ENCODE data around the gene SYNE2. TPM values are rescaled to one million over a fixed set of nuclear protein-coding genes. Genes with fewer than 3 reads are reported as not detected.
"Not testable (repeated sequence)": the region's sequence is repeated elsewhere in the genome, so short reads cannot be mapped to it uniquely, and the experiment has no call there.

The SYNE2 gene
- total RNA-seq, 1 donor from 2014 or later, result 518 TPM

GRCh38 chr14:64159588-64159987 lies 306.8 kb downstream of the SYNE2 start:
- DNase-seq (ENCODE audit: low spot score in 2 of 2), result no peak
- Histone ChIP-seq H3K36me3 (peaks cover 23 to 83% of the 10 kb centered on the region in 2 donors), H3K4me3 (no peak overlapping the region), H3K9me3 (no peaks in the 10 kb centered on the region), H3K27me3 (no peaks in the 10 kb centered on the region), H3K27ac (no peak overlapping the region), H3K4me1 (no peaks in the 10 kb centered on the region)
- intact Hi-C loops (cut with DNase I), result no loop called here
- TF ChIP-seq, protein P1, sequence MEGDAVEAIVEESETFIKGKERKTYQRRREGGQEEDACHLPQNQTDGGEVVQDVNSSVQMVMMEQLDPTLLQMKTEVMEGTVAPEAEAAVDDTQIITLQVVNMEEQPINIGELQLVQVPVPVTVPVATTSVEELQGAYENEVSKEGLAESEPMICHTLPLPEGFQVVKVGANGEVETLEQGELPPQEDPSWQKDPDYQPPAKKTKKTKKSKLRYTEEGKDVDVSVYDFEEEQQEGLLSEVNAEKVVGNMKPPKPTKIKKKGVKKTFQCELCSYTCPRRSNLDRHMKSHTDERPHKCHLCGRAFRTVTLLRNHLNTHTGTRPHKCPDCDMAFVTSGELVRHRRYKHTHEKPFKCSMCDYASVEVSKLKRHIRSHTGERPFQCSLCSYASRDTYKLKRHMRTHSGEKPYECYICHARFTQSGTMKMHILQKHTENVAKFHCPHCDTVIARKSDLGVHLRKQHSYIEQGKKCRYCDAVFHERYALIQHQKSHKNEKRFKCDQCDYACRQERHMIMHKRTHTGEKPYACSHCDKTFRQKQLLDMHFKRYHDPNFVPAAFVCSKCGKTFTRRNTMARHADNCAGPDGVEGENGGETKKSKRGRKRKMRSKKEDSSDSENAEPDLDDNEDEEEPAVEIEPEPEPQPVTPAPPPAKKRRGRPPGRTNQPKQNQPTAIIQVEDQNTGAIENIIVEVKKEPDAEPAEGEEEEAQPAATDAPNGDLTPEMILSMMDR (IDR thresholded peaks at IDR 0.05), result no peak

DNA sequence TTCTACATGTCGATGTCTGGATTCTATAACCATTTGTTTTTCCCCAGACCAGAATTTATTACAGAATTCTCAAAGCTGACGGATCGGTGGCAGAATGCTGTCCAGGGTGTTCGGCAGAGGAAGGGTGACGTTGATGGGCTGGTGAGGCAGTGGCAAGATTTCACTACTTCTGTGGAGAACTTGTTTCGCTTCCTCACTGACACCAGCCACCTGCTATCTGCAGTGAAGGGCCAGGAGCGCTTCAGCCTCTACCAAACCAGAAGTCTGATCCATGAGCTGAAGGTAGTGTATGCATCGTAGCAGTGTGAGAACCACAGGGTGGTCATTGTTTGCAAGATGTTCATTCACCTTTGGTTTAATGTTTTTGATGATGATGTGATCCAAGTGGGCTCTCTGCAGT lies 317.4 kb downstream of the SYNE2 start:
- intact Hi-C loops (cut with DNase I), result no loop called here
- Histone ChIP-seq H3K36me3 (peaks cover 33 to 77% of the 10 kb centered on the region in 2 donors), H3K9me3 (no peaks in the 10 kb centered on the region)

DNA sequence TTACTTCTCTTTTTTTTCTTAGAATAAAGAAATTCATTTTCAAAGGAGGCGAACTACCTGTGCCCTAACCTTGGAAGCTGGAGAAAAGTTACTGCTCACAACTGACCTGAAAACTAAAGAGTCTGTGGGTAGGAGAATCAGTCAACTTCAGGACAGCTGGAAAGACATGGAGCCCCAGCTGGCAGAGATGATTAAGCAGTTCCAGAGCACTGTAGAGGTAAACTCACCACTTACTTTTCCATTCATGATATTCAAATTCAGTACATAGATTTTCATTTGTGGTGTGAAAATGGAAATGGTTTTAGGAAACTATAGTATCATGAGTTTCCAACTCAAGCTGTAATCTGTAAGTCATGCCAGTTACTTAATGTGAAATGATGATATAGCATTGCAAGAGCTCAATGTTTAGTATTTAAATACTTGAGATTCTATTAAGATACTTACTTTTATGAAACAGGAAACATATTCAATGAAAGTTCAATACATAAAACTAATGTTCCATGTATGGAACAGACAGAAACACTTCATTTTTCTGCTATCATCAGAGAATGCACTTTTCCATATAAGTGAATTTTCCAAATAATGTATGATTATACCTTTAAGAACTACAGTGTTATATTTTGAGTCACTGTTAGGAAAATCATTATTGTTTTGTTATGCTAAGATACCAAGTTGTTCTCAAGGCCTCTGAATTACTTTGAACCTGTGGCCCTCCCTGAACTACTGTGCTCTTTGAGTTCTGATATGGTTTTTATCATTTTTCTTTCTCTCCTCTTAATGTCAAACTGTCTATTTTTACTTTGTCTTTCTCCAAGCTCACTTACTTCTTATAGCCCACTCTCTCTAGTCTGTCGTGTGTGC lies 322.3 kb downstream of the SYNE2 start:
- Histone ChIP-seq H3K36me3 (peaks cover 32 to 69% of the 10 kb centered on the region in 2 donors), H3K4me3 (no peak overlapping the region), H3K27ac (no peak overlapping the region), H3K4me1 (no peaks in the 10 kb centered on the region), H3K27me3 (no peaks in the 10 kb centered on the region), H3K9me3 (no peaks in the 10 kb centered on the region)
- intact Hi-C loops (cut with DNase I), result no loop called here
- TF ChIP-seq, protein P1 (IDR thresholded peaks at IDR 0.05), result no peak
- no peak for DNase-seq (ENCODE audit: low spot score in 2 of 2)

More for the DNA sequence above, 317.4 kb downstream of the SYNE2 start:
- no peak overlapping the region for H3K27ac ChIP-seq
- no peak for DNase-seq (ENCODE audit: low spot score in 2 of 2)
- no peaks in the 10 kb centered on the region for H3K4me1 ChIP-seq
- no peaks in the 10 kb centered on the region for H3K27me3 ChIP-seq
- H3K4me3 ChIP-seq, result no peak overlapping the region
- TF ChIP-seq, protein P1 (IDR thresholded peaks at IDR 0.05), result no peak

GRCh38 chr14:64176330-64176729 lies 323.5 kb downstream of the SYNE2 start:
- peaks cover 33 to 59% of the 10 kb centered on the region in 2 donors for H3K36me3 ChIP-seq
- H3K4me1 ChIP-seq, result no peaks in the 10 kb centered on the region
- no peaks in the 10 kb centered on the region for H3K9me3 ChIP-seq
- H3K27ac ChIP-seq, result no peak overlapping the region
- H3K27me3 ChIP-seq, result no peaks in the 10 kb centered on the region
- no peak for DNase-seq (ENCODE audit: low spot score in 2 of 2)
- H3K4me3 ChIP-seq, result no peak overlapping the region
- TF ChIP-seq, protein P1 (IDR thresholded peaks at IDR 0.05), result no peak
- intact Hi-C loops (cut with DNase I), result no loop called here

- Histone ChIP-seq H3K9me3 (no peaks in the 10 kb centered on the region), H3K4me3 (no peak overlapping the region), H3K4me1 (no peaks in the 10 kb centered on the region), H3K27me3 (no peaks in the 10 kb centered on the region), H3K36me3 (peaks cover 19 to 45% of the 10 kb centered on the region in 2 donors), H3K27ac (no peak overlapping the region)
- intact Hi-C loops (cut with DNase I), result no loop called here
- DNase-seq (ENCODE audit: low spot score in 2 of 2), result no peak
- TF ChIP-seq, protein P1 (IDR thresholded peaks at IDR 0.05), result no peak
Observed at GRCh38 chr14:64178814-64179213, 326.0 kb downstream of the SYNE2 start.

DNA sequence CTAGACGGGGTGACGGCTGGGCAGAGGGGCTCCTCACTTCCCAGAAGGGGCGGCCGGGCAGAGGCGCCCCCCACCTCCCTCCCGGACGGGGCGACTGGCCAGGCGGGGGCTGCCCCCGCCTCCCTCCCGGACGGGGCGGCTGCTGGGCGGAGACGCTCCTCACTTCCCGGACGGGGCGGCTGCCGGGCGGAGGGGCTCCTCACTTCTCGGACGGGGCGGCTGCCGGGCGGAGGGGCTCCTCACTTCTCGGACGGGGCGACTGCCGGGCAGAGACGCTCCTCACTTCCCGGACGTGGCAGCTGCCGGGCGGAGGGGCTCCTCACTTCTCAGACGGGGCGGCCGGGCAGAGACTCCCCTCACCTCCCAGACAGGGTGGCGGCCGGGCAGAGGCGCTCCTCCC lies 330.1 kb downstream of the SYNE2 start:
- H3K4me1 ChIP-seq; DNase-seq (ENCODE audit: low spot score in 2 of 2); H3K4me3 ChIP-seq; H3K27me3 ChIP-seq; H3K27ac ChIP-seq; intact Hi-C loops (cut with DNase I); H3K9me3 ChIP-seq: not testable (repeated sequence)
- H3K36me3 ChIP-seq, result peaks cover 22 to 40% of the 10 kb centered on the region in 2 donors

All from ascending aorta (tissue), 2 donors.